Measurements from ENCODE around the gene KCNA2.

DNA sequence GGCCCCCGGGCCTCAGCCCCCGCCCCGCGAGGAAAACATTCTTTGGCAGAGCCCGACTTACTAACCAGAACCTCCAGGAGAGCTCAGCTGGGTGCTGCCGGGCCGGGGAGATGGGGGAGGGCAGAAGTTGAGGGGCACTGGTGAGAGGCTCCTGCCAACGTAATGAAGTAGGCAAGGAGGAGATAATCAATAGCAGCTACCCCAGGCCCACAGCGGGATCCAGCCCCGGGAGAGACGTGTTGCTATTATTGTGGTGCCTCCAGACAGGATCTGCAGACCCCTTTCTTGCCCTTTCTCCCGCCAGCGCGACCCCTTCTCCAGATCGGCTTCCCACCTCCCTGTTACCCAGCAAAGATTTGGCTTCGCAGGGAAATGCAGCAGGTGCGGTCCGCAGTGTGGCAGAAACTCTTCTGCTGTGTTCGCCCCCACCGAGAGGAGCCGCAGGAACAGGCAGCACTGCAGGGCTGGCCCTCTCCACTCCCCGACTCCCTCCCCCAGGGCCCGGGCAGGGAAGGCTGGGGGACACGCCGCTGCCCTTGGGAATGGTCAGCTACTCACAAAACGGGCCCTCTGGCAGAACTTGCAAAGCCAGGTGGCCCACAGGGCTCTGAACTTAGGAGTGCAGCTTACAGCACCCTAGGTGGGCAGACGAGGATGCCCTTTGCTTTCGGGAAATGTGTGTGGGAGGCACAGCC, 1.5 kb upstream of the KCNA2 start:
- TF ChIP-seq FOXJ3 (CRISPR knock-in tag; IDR thresholded peaks at IDR 0.05) (no peak), RCOR1 (IDR thresholded peaks at IDR 0.05; ENCODE audit: low read length) (no peak)

All from SK-N-SH (cell line).